ENCODE data around the gene DCST1.

The DCST1 gene

DNA sequence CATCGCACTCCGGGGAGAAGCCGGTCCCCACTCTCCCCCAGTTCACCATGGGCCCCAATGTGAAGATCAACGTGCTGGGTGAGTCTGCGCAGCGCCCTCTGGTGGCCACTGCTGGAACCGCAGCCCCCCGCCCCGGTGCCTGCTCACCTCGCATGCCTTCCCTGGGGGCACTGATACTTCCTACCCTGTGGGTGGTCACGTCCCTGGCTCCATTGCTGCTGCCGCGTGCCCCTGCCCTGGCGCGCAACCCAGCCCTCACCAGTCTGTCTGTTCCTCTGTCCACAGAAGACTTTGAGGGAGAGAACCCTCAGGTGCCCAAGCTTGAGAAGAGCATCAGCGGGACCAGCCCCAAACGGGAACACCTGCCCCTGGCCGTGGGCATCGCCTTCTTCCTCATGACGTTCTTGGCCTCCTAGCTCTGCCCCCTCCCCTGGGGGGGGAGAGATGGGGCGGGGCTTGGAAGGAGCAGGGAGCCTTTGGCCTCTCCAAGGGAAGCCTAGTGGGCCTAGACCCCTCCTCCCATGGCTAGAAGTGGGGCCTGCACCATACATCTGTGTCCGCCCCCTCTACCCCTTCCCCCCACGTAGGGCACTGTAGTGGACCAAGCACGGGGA lies 52.6 kb downstream of the DCST1 start:
- Mint-ChIP-seq H3K4me3 (peak overlapping the region; percentile 85), H3K4me1 (peaks cover 47% of the 10 kb centered on the region), H3K9me3 (no peaks in the 10 kb centered on the region), H3K27ac (peak overlapping the region; percentile 91), H3K36me3 (no peaks in the 10 kb centered on the region), H3K27me3 (peaks cover 30% of the 10 kb centered on the region)
- ATAC-seq = peak; percentile 25

DNA sequence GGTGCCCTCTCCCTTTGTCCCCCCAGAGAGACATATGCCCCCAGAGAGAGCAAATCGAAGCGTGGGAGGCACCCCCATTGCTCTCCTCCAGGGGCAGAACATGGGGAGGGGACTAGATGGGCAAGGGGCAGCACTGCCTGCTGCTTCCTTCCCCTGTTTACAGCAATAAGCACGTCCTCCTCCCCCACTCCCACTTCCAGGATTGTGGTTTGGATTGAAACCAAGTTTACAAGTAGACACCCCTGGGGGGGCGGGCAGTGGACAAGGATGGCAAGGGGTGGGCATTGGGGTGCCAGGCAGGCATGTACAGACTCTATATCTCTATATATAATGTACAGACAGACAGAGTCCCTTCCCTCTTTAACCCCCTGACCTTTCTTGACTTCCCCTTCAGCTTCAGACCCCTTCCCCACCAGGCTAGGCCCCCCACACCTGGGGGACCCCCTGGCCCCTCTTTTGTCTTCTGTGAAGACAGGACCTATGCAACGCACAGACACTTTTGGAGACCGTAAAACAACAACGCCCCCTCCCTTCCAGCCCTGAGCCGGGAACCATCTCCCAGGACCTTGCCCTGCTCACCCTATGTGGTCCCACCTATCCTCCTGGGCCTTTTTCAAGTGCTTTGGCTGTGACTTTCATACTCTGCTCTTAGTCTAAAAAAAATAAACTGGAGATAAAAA lies 53.4 kb downstream of the DCST1 start:
- no peak for ATAC-seq
- no peaks in the 10 kb centered on the region for H3K9me3 Mint-ChIP-seq
- H3K27ac Mint-ChIP-seq = no peak overlapping the region
- peaks cover 45% of the 10 kb centered on the region for H3K4me1 Mint-ChIP-seq
- H3K27me3 Mint-ChIP-seq = peaks cover 22% of the 10 kb centered on the region
- no peaks in the 10 kb centered on the region for H3K36me3 Mint-ChIP-seq
- H3K4me3 Mint-ChIP-seq = no peak overlapping the region

- peak; percentile 75 for ATAC-seq
- H3K27ac Mint-ChIP-seq = peak overlapping the region; percentile 36
- H3K4me1 Mint-ChIP-seq = peaks cover 16% of the 10 kb centered on the region
- no peaks in the 10 kb centered on the region for H3K36me3 Mint-ChIP-seq
- H3K27me3 Mint-ChIP-seq = peaks cover 8% of the 10 kb centered on the region
- H3K9me3 Mint-ChIP-seq = no peaks in the 10 kb centered on the region
- no peak overlapping the region for H3K4me3 Mint-ChIP-seq
These were observed 57.7 kb downstream of the DCST1 start for GRCh38 chr1:155091071-155092051.

DNA sequence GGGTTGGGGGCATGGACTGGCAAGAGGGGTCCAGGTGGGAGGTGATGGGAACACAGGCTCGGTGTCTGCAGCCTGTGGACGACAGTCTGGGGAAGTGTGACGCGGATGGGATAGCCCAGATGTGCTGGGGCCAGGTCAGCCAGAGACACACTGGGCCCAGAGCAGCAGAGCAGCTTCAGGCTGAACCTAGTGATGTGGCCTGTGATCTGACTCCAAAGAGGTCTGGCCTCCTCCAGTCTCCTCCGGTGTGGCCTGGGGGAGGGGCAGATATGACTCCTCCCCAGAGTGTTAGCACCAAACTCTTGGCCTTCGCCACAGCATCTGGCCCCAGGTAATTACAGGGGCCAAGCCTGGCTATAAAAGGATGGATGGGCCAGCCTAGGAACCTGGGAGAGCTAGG lies 58.5 kb downstream of the DCST1 start:
- Mint-ChIP-seq H3K36me3 (no peaks in the 10 kb centered on the region), H3K4me1 (peaks cover 15% of the 10 kb centered on the region), H3K9me3 (no peaks in the 10 kb centered on the region), H3K4me3 (no peak overlapping the region), H3K27ac (no peak overlapping the region), H3K27me3 (peaks cover 8% of the 10 kb centered on the region)
- ATAC-seq = no peak

DNA sequence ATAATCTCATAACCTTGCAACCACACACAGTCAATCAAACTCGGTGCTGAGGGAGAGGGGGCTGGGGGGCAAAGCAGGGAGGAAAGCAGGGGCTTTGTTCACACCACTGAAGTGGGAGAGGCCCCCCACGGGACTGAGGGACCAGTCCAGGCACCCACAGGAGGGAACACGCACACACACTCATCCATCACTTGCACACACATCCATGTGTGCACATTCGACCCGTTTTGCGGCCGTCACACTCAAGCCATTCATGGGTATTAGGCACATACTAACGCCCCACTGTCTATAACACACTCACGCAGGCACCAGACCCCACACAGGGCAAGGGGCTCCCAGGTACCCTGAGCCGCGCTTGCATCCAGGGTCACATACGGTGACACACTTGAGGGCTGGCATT lies 59.0 kb downstream of the DCST1 start:
- Mint-ChIP-seq H3K4me3 (no peak overlapping the region), H3K4me1 (peaks cover 15% of the 10 kb centered on the region), H3K27me3 (peaks cover 8% of the 10 kb centered on the region), H3K27ac (no peak overlapping the region), H3K36me3 (no peaks in the 10 kb centered on the region), H3K9me3 (no peaks in the 10 kb centered on the region)
- ATAC-seq = no peak

DNA sequence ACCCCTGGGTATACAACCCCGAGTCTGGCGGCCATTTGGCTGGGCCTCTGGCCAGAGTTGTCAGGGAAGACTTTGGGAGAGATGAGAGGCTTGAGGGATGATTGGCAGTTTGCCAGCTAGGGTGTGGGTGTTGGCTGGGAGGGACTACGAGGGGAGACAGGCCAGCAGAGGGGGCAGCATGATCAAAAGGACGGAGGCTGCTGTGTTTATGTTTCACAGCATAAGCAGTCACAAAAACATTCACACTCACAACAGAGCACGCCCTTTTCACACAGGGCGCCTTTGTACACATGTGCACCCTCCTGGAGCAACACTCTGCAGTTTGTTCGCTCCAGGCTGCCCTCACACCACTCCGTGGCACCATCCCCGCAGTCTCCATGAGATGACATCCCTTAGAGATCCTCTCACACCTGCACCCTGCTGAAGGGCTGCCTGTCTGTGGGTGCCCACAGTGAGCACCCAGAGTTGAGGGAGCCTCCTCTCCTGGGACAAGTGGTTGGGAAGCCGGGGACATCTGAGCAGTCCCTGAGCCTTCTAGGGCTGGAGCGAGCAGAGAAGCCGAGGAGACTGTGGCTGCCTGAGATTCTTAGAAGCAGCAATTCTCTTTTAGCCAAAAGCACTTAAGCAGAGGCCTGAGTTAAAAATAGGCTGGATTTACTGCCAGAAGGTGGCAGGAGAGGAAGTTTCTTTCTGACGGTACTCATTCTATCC lies 60.4 kb downstream of the DCST1 start:
- peak; percentile 34 for ATAC-seq
- no peaks in the 10 kb centered on the region for H3K36me3 Mint-ChIP-seq
- no peak overlapping the region for H3K4me3 Mint-ChIP-seq
- no peaks in the 10 kb centered on the region for H3K9me3 Mint-ChIP-seq
- peaks cover 15% of the 10 kb centered on the region for H3K4me1 Mint-ChIP-seq
- H3K27me3 Mint-ChIP-seq = peaks cover 8% of the 10 kb centered on the region
- no peak overlapping the region for H3K27ac Mint-ChIP-seq

DNA sequence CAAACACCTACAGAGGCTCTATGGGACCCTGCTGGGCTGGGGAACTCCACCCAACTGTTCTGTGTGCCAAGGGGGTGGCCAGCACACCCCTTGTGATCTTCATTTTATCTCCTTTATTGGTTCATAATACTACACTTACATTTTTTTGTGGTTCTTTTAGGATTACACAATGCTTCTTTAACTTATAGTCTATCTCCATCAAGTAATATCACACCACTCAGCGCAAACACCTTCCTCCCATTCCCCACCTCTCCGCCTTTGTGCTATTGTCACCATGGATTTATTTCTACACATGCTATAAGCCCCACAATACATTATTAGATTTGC lies 61.0 kb downstream of the DCST1 start:
- no peaks in the 10 kb centered on the region for H3K36me3 Mint-ChIP-seq
- no peak for ATAC-seq
- no peaks in the 10 kb centered on the region for H3K9me3 Mint-ChIP-seq
- H3K4me3 Mint-ChIP-seq = no peak overlapping the region
- peaks cover 15% of the 10 kb centered on the region for H3K4me1 Mint-ChIP-seq
- H3K27ac Mint-ChIP-seq = no peak overlapping the region
- H3K27me3 Mint-ChIP-seq = peaks cover 8% of the 10 kb centered on the region

DNA sequence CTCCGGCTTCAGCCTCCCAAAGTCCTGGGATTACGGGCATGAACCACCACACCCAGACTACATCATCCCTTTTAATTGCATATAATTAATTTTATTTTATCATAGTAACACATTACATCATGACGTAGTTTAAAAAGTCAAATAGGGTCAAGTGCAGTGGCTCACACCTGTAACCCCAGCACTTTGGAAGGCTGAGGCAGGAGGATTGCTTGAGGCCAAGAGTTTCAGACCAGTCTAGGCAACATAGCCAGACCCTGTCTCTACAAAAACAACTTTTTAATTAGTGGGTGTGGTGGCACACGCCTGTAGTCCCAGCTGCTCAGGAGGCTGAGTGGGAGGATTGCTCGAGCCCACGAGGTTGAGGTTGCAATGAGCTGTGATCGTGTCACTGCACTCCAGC lies 65.7 kb downstream of the DCST1 start:
- no peak overlapping the region for H3K4me3 Mint-ChIP-seq
- H3K27ac Mint-ChIP-seq = no peak overlapping the region
- no peaks in the 10 kb centered on the region for H3K9me3 Mint-ChIP-seq
- peaks cover 1% of the 10 kb centered on the region for H3K4me1 Mint-ChIP-seq
- no peak for ATAC-seq
- H3K27me3 Mint-ChIP-seq = peaks cover 8% of the 10 kb centered on the region
- no peaks in the 10 kb centered on the region for H3K36me3 Mint-ChIP-seq

All from stimulated activated memory B cell treated with anti-CD40 and anti-IgM and Interleukin-4, amounts not matched to agents 10 μg/mL and 1 μg/mL and 100 μg/mL, for 72 hours (primary cell).